Activated T-cell treated with anti-CD3 and anti-CD28 coated beads for 48 hours (primary cell): ENCODE data around the gene MVK.

Source experiments
- DNase-seq: peaks from one replicate; pipeline ENCODE4 v3.0.0-alpha.2; 2020; ENCODE audit warnings: low read depth

The MVK gene

GRCh38 chr12:109635717-109636116 lies 62.1 kb downstream of the MVK start:
- DNase-seq = no peak

- no peak for DNase-seq
Observed at GRCh38 chr12:109637348-109637747, 63.8 kb downstream of the MVK start.

GRCh38 chr12:109637996-109638395 lies 64.4 kb downstream of the MVK start:
- DNase-seq = no peak

GRCh38 chr12:109638735-109639134 lies 65.1 kb downstream of the MVK start:
- no peak for DNase-seq

GRCh38 chr12:109639151-109639872 lies 65.7 kb downstream of the MVK start:
- DNase-seq = no peak

- no peak for DNase-seq
Observed at GRCh38 chr12:109640961-109641360, 67.4 kb downstream of the MVK start.

- DNase-seq = no peak
Observed at GRCh38 chr12:109641422-109641821, 67.8 kb downstream of the MVK start.

GRCh38 chr12:109642506-109643132 lies 69.0 kb downstream of the MVK start:
- no peak for DNase-seq

GRCh38 chr12:109645194-109645593 lies 71.6 kb downstream of the MVK start:
- DNase-seq = no peak

GRCh38 chr12:109645708-109646107 lies 72.1 kb downstream of the MVK start:
- no peak for DNase-seq
